Renal cortex interstitium (tissue), 11 donors: ENCODE measurements around the gene MYF5. TPM values are rescaled to one million over a fixed set of nuclear protein-coding genes. Genes with fewer than 3 reads are reported as not detected.

Experiments used
- DNase-seq, 11 donors: peaks; one replicate each; pipeline ENCODE4 v3.0.0-alpha.2; 2013; ENCODE audit warnings: low read depth in 9 of 11, low spot score in 4 of 11; ENCODE audit errors: extremely low read depth in 1 of 11
- polyA plus RNA-seq, 3 donors: library from polyadenylated mRNA; unstranded; fragments of 120-200 nt; gene quantifications; one replicate each; pipeline ENCODE4 v1.2.1, GENCODE V29; 2013; ENCODE audit not compliant: insufficient read length in 3 of 3

Gene MYF5
- polyA plus RNA-seq, 3 donors, result 0.09 TPM; not detected in 2

DNA sequence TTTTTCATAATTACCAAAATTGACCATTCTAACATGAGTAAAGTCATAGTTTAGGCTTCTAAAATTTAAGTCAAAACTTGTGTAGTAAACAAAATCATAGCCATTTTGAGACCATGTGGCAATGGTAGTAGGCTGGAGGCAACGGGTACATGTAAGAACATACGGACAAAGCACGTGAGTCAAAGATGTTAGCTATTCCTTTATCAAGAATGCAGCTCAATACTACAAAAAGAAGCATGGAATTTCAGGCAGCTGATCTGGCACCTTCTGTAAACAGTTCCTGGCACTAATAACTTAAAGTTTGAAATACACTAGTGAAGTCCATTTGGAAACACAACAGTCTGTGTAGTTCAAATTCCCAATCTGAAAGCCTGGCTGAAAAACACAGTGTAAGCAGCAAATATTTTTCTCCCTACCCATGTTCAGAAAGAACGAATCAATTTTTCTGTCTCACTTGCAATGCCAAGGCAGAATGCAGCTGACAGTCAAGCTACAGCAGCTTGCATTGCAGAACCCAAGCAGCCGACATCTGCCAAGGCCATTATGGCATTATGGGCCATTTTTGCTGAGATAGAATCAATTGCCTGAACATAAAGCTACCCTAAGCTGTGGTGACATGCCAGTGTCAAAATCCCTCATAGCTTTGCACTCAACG lies 29.3 kb downstream of the MYF5 start:
- no peak for DNase-seq

DNA sequence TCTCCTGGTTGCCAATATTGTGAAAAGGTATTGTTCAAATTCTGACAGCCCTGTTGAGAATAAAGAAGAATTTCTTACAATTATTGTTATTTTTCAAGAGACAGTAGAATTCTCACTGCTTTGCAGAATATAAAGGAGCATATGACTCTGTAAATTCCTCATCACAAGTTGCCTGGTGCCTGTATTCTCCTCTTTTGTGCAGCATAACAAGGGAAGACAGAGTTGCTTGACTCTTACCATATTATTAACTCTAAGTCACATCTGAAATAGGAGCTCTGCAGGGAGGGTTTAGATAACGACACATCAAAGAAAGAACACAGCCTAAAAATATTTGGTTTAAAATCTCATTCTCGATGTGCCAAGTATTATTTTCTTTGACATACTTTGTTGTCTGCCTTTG lies 31.1 kb downstream of the MYF5 start:
- DNase-seq, result no peak

DNA sequence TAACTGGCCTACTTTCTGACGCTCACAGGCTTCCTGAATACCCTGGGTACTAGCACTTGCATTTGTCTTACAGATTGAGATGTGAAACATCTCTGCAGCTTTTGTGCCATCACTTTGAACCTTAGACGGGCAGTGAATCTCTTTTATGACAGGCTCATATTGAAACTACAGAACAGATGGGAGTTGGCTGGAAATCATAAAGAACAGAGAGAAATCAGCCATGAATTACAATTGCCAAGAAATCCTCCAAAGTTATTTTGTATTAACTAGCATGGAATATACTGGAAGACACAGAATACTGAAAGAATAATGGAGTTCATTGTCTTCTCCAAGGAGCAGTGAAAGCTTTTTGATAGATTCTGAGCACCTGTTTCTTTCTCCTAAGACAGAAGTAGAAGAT lies 32.7 kb downstream of the MYF5 start:
- DNase-seq, result no peak

DNA sequence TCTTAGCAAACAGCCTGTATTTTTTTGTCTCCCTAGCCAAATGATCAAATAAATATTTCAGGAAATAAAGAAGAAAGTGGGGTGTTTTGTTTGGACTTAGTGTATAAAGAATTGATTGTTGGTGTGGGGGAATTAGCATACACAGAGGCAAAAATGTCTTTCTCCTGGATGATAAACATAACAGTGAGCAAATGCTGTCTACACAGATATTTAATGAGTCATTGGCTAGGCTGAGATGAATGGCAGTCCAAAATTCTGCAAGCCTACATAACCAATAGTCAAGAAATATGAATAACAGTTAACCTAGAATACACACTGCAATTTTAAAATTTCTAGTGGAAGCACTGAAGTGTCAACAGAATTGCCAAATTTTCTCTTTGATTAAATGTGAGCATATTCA lies 35.8 kb downstream of the MYF5 start:
- no peak for DNase-seq

- no peak for DNase-seq
Measured at GRCh38 chr12:80754274-80754673, 37.6 kb downstream of the MYF5 start.

DNA sequence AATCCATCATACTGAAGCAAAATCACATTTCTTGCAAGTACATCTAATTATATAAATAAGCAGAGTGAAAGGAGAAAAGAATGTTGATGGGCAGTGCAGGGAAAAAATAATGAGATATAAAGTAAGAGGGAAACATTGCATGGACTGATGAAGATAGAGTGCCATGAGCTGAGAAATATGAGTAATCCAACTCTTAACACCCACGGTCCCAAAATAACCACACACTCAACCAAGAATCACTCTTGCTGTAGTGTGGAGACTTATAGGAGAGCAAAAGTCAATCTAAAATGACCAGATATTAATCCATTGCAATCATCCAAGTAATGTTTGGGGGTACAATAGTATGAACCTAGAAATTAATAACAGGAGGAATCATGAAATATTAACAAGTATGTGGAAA lies 40.2 kb downstream of the MYF5 start:
- DNase-seq, result no peak

- no peak for DNase-seq
Measured at GRCh38 chr12:80761838-80762237, 45.1 kb downstream of the MYF5 start.

GRCh38 chr12:80763874-80764273 lies 47.2 kb downstream of the MYF5 start:
- DNase-seq, result peak; percentile 13 to 51 (median 33)

DNA sequence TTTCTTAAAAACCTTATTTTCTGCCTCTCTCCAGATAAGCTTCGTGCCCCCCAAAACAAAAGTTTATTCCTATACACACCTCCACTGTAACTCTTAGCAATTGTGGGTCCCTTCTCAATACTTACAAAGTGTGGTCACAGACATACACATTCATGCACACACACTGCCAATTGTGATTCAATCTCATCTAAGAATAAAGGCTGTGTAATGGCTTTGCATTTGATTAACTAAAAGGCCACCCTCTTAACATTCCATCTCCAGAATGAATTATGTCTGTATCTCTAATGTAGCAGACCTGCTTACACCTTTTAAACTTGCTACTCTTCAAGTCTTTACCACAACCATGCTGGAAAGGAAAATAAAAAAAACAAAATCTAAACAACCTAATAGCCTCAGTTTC lies 49.5 kb downstream of the MYF5 start:
- DNase-seq, result no peak

DNA sequence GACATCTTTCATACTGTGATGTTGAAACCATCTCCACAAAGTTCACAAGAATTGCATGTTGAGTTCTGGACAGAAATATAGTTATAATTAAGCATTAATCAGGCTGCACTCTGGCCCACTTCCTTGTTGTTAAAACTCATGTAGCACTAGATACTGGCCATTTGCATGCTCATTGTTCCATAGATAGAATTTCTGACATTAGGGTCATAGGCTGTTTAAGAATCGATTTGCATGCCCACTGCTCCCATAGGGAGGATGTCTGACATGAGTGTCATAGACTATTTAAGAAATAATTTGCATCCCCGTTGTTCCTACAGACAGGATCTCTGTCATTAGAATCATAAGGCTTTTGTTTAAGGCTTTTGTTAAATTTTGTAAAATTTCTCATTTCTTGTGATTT lies 50.2 kb downstream of the MYF5 start:
- no peak for DNase-seq

Other genes starting within 250 kb of the MYF5 start
- under 1 TPM; 0.12 to 0.20 (median 0.17) TPM for gene MYF6, start 9.3 kb upstream of the MYF5 start, polyA plus RNA-seq
- 10 to 100 TPM; 18.0 to 19.2 (median 18.7) TPM for gene LIN7A, start 221.0 kb downstream of the MYF5 start, polyA plus RNA-seq